Activated CD4-positive, alpha-beta memory T cell treated with anti-CD3 and anti-CD28 coated beads, Interleukin-2, amount 10 ng/mL, durations not matched to agents 7 days and 5 days (primary cell): Measurements from ENCODE around the gene ZW10. TPM values are rescaled to one million over a fixed set of nuclear protein-coding genes. Genes with fewer than 3 reads are reported as not detected.
"Not testable (repeated sequence)": the region's sequence is repeated elsewhere in the genome, so short reads cannot be mapped to it uniquely, and the experiment has no call there.

ENCODE experiments used
- CTCF ChIA-PET: fragments of 350-600 bp; sonication (Branson Sonifier 250); formaldehyde crosslinking; loops from one replicate; lab custom pipeline; 2021; ENCODE audit warnings: antibody characterized with exemption, inconsistent platforms; lab: Charles Lee
- POLR2A ChIA-PET: fragments of 350-600 bp; sonication (Branson Sonifier 250); formaldehyde crosslinking; loops from one replicate; lab custom pipeline; 2021; ENCODE audit warnings: antibody characterized with exemption; lab: Charles Lee
- DNase-seq: peaks from one replicate; pipeline ENCODE4 v3.0.0-alpha.2; 2020
- H3K27ac Mint-ChIP-seq: one replicate; pipeline ENCODE4 v1.8.0; 2021; ENCODE audit warnings: mild to moderate bottlenecking, mixed read lengths
- H3K27me3 Mint-ChIP-seq: one replicate; pipeline ENCODE4 v1.8.0; 2021; ENCODE audit warnings: mixed read lengths
- H3K36me3 Mint-ChIP-seq: one replicate; pipeline ENCODE4 v1.8.0; 2021; ENCODE audit warnings: low read depth, mixed read lengths
- H3K4me1 Mint-ChIP-seq: one replicate; pipeline ENCODE4 v1.8.0; 2021; ENCODE audit warnings: mixed read lengths
- H3K4me3 Mint-ChIP-seq: one replicate; pipeline ENCODE4 v1.8.0; 2021; ENCODE audit warnings: mild to moderate bottlenecking, mixed read lengths
- H3K9me3 Mint-ChIP-seq: one replicate; pipeline ENCODE4 v1.8.0; 2021; ENCODE audit warnings: mixed read lengths
- total RNA-seq, 2 experiments: library from RNA; stranded (reverse); gene quantifications; one replicate each; pipeline ENCODE4 v1.2.3, GENCODE V29; 2021

ZW10 gene
- total RNA-seq, 2 experiments from 2014 or later: 14.4 to 15.2 TPM

GRCh38 chr11:113730887-113731726, 42.4 kb downstream of the ZW10 start:
- DNase-seq: peak; percentile 16
- ChIA-PET POLR2A (no interaction called here), CTCF (interaction anchor here (2.2 kb wide), 1 partner anchor 197 kb away, joined by 5 read pairs; no protein-coding TSS in a partner anchor)
- peaks cover 26% of the 10 kb centered on the region for H3K36me3 Mint-ChIP-seq
- peaks cover 8% of the 10 kb centered on the region for H3K4me1 Mint-ChIP-seq
- no peaks in the 10 kb centered on the region for H3K9me3 Mint-ChIP-seq
- no peaks in the 10 kb centered on the region for H3K27me3 Mint-ChIP-seq
- no peak overlapping the region for H3K4me3 Mint-ChIP-seq
- no peak overlapping the region for H3K27ac Mint-ChIP-seq

GRCh38 chr11:113729456-113729855, 44.0 kb downstream of the ZW10 start:
- Mint-ChIP-seq H3K27me3 (no peaks in the 10 kb centered on the region), H3K27ac (no peak overlapping the region), H3K36me3 (peaks cover 18% of the 10 kb centered on the region), H3K4me3 (no peak overlapping the region), H3K4me1 (peaks cover 8% of the 10 kb centered on the region), H3K9me3 (no peaks in the 10 kb centered on the region)
- ChIA-PET POLR2A (no interaction called here), CTCF (interaction anchor here (1.1 to 2.2 kb wide), 3 partner anchors 53 to 195 kb away, joined by 3 to 5 read pairs (median 3); no protein-coding TSS in a partner anchor)
- no peak for DNase-seq

GRCh38 chr11:113728814-113729213, 44.7 kb downstream of the ZW10 start:
- ChIA-PET POLR2A (no interaction called here), CTCF (interaction anchor here (0.8 to 1.5 kb wide), 2 partner anchors 24 to 157 kb away, joined by 3 read pairs; no protein-coding TSS in a partner anchor)
- DNase-seq: no peak
- peaks cover 12% of the 10 kb centered on the region for H3K36me3 Mint-ChIP-seq
- no peak overlapping the region for H3K27ac Mint-ChIP-seq
- no peaks in the 10 kb centered on the region for H3K9me3 Mint-ChIP-seq
- H3K4me3 Mint-ChIP-seq: no peak overlapping the region
- no peaks in the 10 kb centered on the region for H3K27me3 Mint-ChIP-seq
- peaks cover 8% of the 10 kb centered on the region for H3K4me1 Mint-ChIP-seq

GRCh38 chr11:113725913-113726312, 47.6 kb downstream of the ZW10 start:
- Mint-ChIP-seq H3K27ac (no peak overlapping the region), H3K27me3 (no peaks in the 10 kb centered on the region), H3K9me3 (no peaks in the 10 kb centered on the region), H3K4me3 (no peak overlapping the region), H3K4me1 (peaks cover 8% of the 10 kb centered on the region), H3K36me3 (no peaks in the 10 kb centered on the region)
- no peak for DNase-seq
- CTCF ChIA-PET: interaction anchor here (0.8 kb wide), 1 partner anchor 168 kb away, joined by 3 read pairs; no protein-coding TSS in a partner anchor
- POLR2A ChIA-PET: no interaction called here

- ChIA-PET CTCF (interaction anchor here (0.8 kb wide), 1 partner anchor 168 kb away, joined by 3 read pairs; no protein-coding TSS in a partner anchor), POLR2A (no interaction called here)
- H3K27me3 Mint-ChIP-seq: no peaks in the 10 kb centered on the region
- peaks cover 8% of the 10 kb centered on the region for H3K4me1 Mint-ChIP-seq
- H3K9me3 Mint-ChIP-seq: no peaks in the 10 kb centered on the region
- no peak for DNase-seq
- H3K27ac Mint-ChIP-seq: no peak overlapping the region
- no peaks in the 10 kb centered on the region for H3K36me3 Mint-ChIP-seq
- H3K4me3 Mint-ChIP-seq: no peak overlapping the region
Observed at GRCh38 chr11:113725407-113725806, 48.1 kb downstream of the ZW10 start.

- ChIA-PET POLR2A (no interaction called here), CTCF (no interaction called here)
- Mint-ChIP-seq H3K9me3 (no peaks in the 10 kb centered on the region), H3K27me3 (no peaks in the 10 kb centered on the region), H3K4me3 (no peak overlapping the region), H3K36me3 (no peaks in the 10 kb centered on the region), H3K27ac (no peak overlapping the region), H3K4me1 (peaks cover 8% of the 10 kb centered on the region)
- no peak for DNase-seq
Observed at GRCh38 chr11:113724778-113725177, 48.7 kb downstream of the ZW10 start.

- Mint-ChIP-seq H3K4me1 (peaks cover 2% of the 10 kb centered on the region), H3K27ac (no peak overlapping the region), H3K27me3 (no peaks in the 10 kb centered on the region), H3K36me3 (no peaks in the 10 kb centered on the region), H3K4me3 (no peak overlapping the region), H3K9me3 (no peaks in the 10 kb centered on the region)
- POLR2A ChIA-PET: no interaction called here
- CTCF ChIA-PET: no interaction called here
- DNase-seq: no peak
Observed at GRCh38 chr11:113723787-113724186, 49.7 kb downstream of the ZW10 start.

- no peaks in the 10 kb centered on the region for H3K27me3 Mint-ChIP-seq
- no peaks in the 10 kb centered on the region for H3K9me3 Mint-ChIP-seq
- no peaks in the 10 kb centered on the region for H3K4me1 Mint-ChIP-seq
- no peak for DNase-seq
- no peak overlapping the region for H3K4me3 Mint-ChIP-seq
- H3K36me3 Mint-ChIP-seq: no peaks in the 10 kb centered on the region
- no peak overlapping the region for H3K27ac Mint-ChIP-seq
- POLR2A ChIA-PET: no interaction called here
- CTCF ChIA-PET: interaction anchor here (1.3 kb wide), 1 partner anchor 104 kb away, joined by 3 read pairs; no protein-coding TSS in a partner anchor
Observed at GRCh38 chr11:113722934-113723333, 50.6 kb downstream of the ZW10 start.

GRCh38 chr11:113722221-113722620, 51.3 kb downstream of the ZW10 start:
- no peak overlapping the region for H3K4me3 Mint-ChIP-seq
- POLR2A ChIA-PET: no interaction called here
- H3K36me3 Mint-ChIP-seq: peaks cover 3% of the 10 kb centered on the region
- CTCF ChIA-PET: interaction anchor here (1.3 kb wide), 1 partner anchor 105 kb away, joined by 3 read pairs; no protein-coding TSS in a partner anchor
- no peaks in the 10 kb centered on the region for H3K4me1 Mint-ChIP-seq
- no peak for DNase-seq
- H3K9me3 Mint-ChIP-seq: peaks cover 3% of the 10 kb centered on the region
- no peak overlapping the region for H3K27ac Mint-ChIP-seq
- H3K27me3 Mint-ChIP-seq: no peaks in the 10 kb centered on the region

GRCh38 chr11:113721462-113722066, 51.9 kb downstream of the ZW10 start:
- Mint-ChIP-seq H3K27ac (no peak overlapping the region), H3K36me3 (peaks cover 3% of the 10 kb centered on the region), H3K4me1 (no peaks in the 10 kb centered on the region), H3K4me3 (no peak overlapping the region), H3K9me3 (peaks cover 3% of the 10 kb centered on the region), H3K27me3 (no peaks in the 10 kb centered on the region)
- ChIA-PET CTCF (no interaction called here), POLR2A (no interaction called here)
- DNase-seq: no peak

GRCh38 chr11:113720478-113720877, 53.0 kb downstream of the ZW10 start:
- H3K36me3 Mint-ChIP-seq, POLR2A ChIA-PET, H3K27me3 Mint-ChIP-seq, DNase-seq, H3K4me3 Mint-ChIP-seq, H3K4me1 Mint-ChIP-seq, H3K27ac Mint-ChIP-seq, H3K9me3 Mint-ChIP-seq, CTCF ChIA-PET: not testable (repeated sequence)

GRCh38 chr11:113715882-113716625, 57.4 kb downstream of the ZW10 start:
- H3K4me1 Mint-ChIP-seq: no peaks in the 10 kb centered on the region
- CTCF ChIA-PET: no interaction called here
- H3K4me3 Mint-ChIP-seq: no peak overlapping the region
- peaks cover 3% of the 10 kb centered on the region for H3K36me3 Mint-ChIP-seq
- POLR2A ChIA-PET: no interaction called here
- DNase-seq: no peak
- peaks cover 3% of the 10 kb centered on the region for H3K9me3 Mint-ChIP-seq
- H3K27me3 Mint-ChIP-seq: no peaks in the 10 kb centered on the region
- H3K27ac Mint-ChIP-seq: no peak overlapping the region

- peaks cover 3% of the 10 kb centered on the region for H3K36me3 Mint-ChIP-seq
- H3K27ac Mint-ChIP-seq: no peak overlapping the region
- CTCF ChIA-PET: no interaction called here
- H3K27me3 Mint-ChIP-seq: no peaks in the 10 kb centered on the region
- POLR2A ChIA-PET: no interaction called here
- no peak for DNase-seq
- no peaks in the 10 kb centered on the region for H3K4me1 Mint-ChIP-seq
- H3K4me3 Mint-ChIP-seq: no peak overlapping the region
- peaks cover 3% of the 10 kb centered on the region for H3K9me3 Mint-ChIP-seq
Observed at GRCh38 chr11:113715273-113715672, 58.2 kb downstream of the ZW10 start.
